HUES6 (cell line): Measurements from ENCODE around the gene PRODH2.

Experiments
- H3K27ac ChIP-seq: 2 replicates; pipeline ENCODE4 v1.7.0; 2013; ENCODE audit warnings: low read depth, mild to moderate bottlenecking, low read length, inconsistent platforms
- H3K27me3 ChIP-seq: 2 replicates; pipeline ENCODE4 v1.6.1; 2013; ENCODE audit warnings: low read length; ENCODE audit not compliant: control insufficient read depth, insufficient read depth
- H3K36me3 ChIP-seq: 2 replicates; pipeline ENCODE4 v1.6.1; 2013; ENCODE audit warnings: low read length; ENCODE audit not compliant: control insufficient read depth, insufficient read depth
- H3K4me1 ChIP-seq: 2 replicates; pipeline ENCODE4 v1.6.1; 2013; ENCODE audit warnings: low read length; ENCODE audit not compliant: control insufficient read depth, insufficient read depth
- H3K4me3 ChIP-seq: 2 replicates; pipeline ENCODE4 v1.5.1; 2013; ENCODE audit warnings: low read depth, low read length
- H3K9ac ChIP-seq: one replicate; pipeline ENCODE4 v1.6.1; 2013; ENCODE audit warnings: mild to moderate bottlenecking, low read length
- H3K9me3 ChIP-seq: 2 replicates; pipeline ENCODE4 v1.6.1; 2013; ENCODE audit warnings: low read depth, low read length; ENCODE audit not compliant: control insufficient read depth, insufficient read depth

PRODH2 gene

GRCh38 chr19:35754370-35755130 lies 58.1 kb downstream of the PRODH2 start:
- Histone ChIP-seq H3K36me3 (peaks cover 14% of the 10 kb centered on the region; the same call in 1 of the 2 replicates), H3K27ac (no peak overlapping the region), H3K4me1 (peaks cover 11% of the 10 kb centered on the region), H3K9me3 (no peaks in the 10 kb centered on the region), H3K27me3 (peaks cover 11% of the 10 kb centered on the region; the same call in 1 of the 2 replicates), H3K4me3 (no peak overlapping the region), H3K9ac (no peak overlapping the region)

GRCh38 chr19:35753634-35754369 lies 58.8 kb downstream of the PRODH2 start:
- peaks cover 14% of the 10 kb centered on the region; the same call in 1 of the 2 replicates for H3K36me3 ChIP-seq
- no peaks in the 10 kb centered on the region for H3K9me3 ChIP-seq
- H3K27ac ChIP-seq = no peak overlapping the region
- H3K4me1 ChIP-seq = peaks cover 13% of the 10 kb centered on the region
- H3K27me3 ChIP-seq = peaks cover 11% of the 10 kb centered on the region; the same call in 1 of the 2 replicates
- no peak overlapping the region for H3K9ac ChIP-seq
- no peak overlapping the region for H3K4me3 ChIP-seq

DNA sequence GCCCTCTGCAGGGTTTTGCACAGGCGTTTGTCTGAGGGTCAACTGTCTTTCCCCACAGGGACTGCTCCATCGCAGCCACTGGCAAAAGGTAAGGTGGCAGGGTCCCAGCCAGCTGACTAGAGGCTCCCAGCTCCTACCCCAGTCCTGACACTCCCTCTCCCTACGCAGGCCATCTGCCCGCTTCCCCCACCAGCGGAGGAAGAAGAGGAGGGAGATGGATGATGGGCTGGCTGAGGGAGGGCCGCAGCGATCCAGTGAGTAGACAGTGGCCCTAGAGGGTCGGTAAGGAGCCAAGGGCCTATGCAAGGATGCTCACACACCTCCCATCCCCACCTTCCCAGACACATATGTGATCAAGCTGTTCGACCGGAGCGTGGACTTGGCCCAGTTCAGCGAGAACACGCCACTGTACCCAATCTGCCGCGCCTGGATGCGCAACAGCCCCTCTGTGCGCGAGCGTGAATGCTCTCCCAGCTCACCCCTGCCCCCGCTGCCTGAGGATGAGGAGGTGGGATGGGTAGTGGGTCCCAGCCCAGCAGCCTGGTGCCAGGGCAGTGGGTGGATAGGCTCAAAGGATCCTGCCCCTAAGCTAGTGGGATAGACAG lies 59.8 kb downstream of the PRODH2 start:
- H3K36me3 ChIP-seq = peaks cover 14% of the 10 kb centered on the region; the same call in 1 of the 2 replicates
- no peak overlapping the region for H3K9ac ChIP-seq
- H3K9me3 ChIP-seq = no peaks in the 10 kb centered on the region
- H3K4me3 ChIP-seq = no peak overlapping the region
- H3K27ac ChIP-seq = no peak overlapping the region
- peaks cover 11% of the 10 kb centered on the region; the same call in 1 of the 2 replicates for H3K27me3 ChIP-seq
- H3K4me1 ChIP-seq = peaks cover 13% of the 10 kb centered on the region

- H3K4me1 ChIP-seq = peaks cover 11% of the 10 kb centered on the region
These were observed 60.6 kb downstream of the PRODH2 start for GRCh38 chr19:35751839-35752745.

GRCh38 chr19:35750167-35750566 lies 62.5 kb downstream of the PRODH2 start:
- Histone ChIP-seq H3K27ac (no peak overlapping the region), H3K36me3 (peaks cover 14% of the 10 kb centered on the region; the same call in 1 of the 2 replicates), H3K9ac (no peak overlapping the region), H3K27me3 (peaks cover 2% of the 10 kb centered on the region; the same call in 1 of the 2 replicates), H3K9me3 (no peaks in the 10 kb centered on the region), H3K4me1 (0 out of 2 replicates have a peak, but pooled peaks cover 8% of the 10 kb centered on the region), H3K4me3 (no peak overlapping the region)

More at GRCh38 chr19:35751839-35752745, 60.6 kb downstream of the PRODH2 start:
- peaks cover 11% of the 10 kb centered on the region; the same call in 1 of the 2 replicates for H3K27me3 ChIP-seq
- no peaks in the 10 kb centered on the region for H3K9me3 ChIP-seq
- H3K36me3 ChIP-seq = peaks cover 14% of the 10 kb centered on the region; the same call in 1 of the 2 replicates
- H3K27ac ChIP-seq = no peak overlapping the region
- no peak overlapping the region for H3K4me3 ChIP-seq
- H3K9ac ChIP-seq = no peak overlapping the region
